Measurements from ENCODE around the gene PDSS2.

PDSS2 gene

DNA sequence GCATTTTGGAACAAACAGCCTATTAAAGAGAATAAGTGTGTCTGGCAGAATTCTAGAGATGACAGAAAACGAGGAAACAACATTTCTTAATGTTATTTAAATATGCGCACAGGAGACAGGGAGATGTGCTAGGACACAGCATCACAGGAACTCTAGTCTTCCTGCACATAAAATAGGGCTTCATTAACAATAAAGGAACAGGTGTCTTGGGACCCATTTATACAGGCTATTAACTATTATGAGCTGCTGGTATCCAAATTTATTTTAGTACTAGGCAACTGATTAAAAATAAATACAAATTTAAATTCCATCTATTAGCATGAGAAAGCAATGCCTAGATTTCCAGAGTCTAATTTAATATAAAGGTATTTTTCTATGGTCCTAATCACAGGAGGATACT is 102.3 kb downstream of the PDSS2 start:
- no peak for DNase-seq

GRCh38 chr6:107355659-107356058 is 103.7 kb downstream of the PDSS2 start:
- DNase-seq = no peak

GRCh38 chr6:107354451-107354850 is 104.9 kb downstream of the PDSS2 start:
- DNase-seq = no peak

DNA sequence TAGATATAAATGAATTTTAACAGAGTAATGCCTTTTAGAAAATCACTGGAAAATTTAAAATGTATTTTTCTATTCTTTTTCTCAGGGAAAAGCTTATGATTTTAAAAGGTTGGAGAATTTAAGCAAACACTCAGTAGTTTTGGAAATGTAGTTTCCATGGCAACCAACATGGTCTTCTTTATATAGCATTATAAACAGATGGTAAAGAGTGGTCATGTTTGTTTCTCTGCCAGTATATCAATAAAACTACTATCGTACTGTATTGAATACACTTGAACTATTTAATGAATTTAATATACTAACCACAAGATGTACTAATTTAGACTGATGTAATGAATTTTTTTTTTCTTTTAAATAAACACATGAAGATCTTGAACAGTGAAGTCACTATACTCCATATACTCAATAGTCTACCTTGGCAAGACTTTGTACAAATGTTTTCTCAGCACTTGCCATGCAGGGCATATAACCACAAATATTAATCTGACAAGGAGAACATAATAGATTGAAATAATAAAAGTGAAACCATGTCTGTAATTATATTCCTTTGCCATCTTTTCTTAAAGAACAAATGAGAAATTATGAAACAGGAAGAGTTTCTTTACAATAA is 105.5 kb downstream of the PDSS2 start:
- DNase-seq = no peak

GRCh38 chr6:107348224-107348623 is 111.1 kb downstream of the PDSS2 start:
- DNase-seq = no peak

DNA sequence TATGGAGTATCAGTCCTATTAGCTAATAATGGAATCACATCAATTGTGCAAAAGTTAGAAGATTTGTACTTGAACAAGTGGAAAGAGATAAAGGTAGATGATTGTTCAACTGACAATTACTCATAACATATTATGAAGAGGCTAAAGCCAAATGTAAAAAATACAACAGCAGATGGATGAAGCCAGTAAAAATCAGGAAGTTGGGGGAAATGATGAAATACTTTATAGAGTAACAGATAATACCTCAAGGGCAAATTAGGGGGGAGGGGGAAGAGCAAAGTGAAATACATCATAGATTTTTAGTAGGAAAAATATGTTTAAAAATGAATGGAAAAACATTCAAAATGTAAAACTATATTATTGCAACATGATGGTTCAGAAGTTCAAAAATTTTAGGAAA is 114.0 kb downstream of the PDSS2 start:
- no peak for DNase-seq

GRCh38 chr6:107344981-107345380 is 114.4 kb downstream of the PDSS2 start:
- DNase-seq = no peak

GRCh38 chr6:107344383-107344782 is 115.0 kb downstream of the PDSS2 start:
- DNase-seq = no peak

DNA sequence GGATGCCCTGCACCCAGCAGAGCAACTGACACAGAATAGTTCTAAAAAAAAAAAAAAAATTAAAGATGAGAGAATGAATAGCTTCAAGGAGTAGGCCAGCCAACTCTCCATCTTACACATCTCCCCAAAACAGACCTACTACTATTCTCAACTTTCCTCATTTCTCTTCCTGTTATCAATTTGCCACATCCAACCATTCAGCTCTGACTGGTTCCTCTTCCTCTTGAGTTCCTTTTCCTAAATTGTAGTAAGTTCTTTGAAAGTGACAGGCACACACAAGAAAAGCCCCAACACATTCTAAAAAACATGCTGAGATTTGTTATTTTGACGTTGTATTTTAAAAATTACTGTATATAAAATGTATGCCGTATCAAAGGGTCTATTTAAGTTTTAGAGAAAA is 117.2 kb downstream of the PDSS2 start:
- no peak for DNase-seq

DNA sequence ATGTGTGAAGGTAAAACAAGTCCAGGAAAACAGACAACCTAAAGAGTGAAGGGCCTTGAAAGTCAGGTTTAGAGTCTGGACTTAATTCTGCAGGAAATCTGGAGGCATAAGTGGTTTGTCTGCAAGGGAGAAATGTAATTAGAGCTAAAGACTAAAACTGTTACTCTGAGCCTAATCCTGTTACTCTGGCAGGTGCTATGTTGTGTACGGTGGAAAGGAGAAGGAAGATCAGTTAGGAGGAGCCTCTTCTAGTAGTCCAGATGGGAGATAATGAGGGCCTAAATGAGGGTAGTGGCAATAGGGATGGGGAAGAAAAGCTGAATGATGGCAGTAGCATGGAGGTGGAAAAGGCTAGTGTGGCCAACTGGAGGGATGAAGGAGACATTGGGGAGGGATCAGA is 118.5 kb downstream of the PDSS2 start:
- DNase-seq = no peak

DNA sequence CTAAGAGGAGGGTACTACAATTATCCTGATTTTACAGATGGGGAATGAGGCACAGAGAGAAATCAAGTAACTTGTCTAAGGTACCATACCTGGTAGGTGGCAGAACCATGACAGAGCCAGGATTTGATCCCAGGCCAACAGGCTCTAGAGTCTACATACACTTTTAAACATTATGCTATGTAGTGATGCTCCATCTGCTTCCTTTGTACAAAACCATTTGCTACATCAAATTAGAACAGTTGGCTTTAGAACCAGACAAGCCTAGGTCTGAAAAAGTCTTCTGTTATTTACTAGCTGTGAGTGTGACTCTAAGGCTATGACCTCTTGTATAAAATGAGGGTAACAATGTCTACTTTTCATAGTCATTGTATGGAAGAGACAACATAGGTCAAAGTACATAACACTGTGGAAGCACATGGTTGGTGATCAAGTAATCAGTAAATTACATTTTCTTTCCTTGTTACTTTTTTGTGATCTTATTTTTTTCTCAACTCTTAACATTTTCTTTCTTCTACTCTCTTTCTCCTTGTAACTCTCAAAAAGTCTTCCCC is 122.1 kb downstream of the PDSS2 start:
- DNase-seq = no peak

DNA sequence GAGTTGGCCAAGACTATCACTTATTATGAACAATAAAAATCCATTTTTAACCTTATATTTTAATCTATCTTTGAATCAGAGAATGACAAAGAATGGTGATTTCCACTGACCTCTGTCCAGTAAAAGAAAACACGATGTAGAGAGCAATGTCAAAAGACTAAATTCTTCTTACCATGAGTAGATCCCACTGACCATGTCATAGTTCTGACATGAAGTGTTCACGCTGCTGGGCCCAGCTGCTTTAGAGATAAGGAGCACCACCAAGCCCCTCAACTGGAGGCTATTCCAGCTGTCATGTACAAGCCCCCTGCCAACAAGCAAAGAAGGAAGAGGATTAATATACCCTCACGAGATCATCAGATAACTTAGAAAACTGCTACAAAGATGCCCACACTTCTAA is 125.3 kb downstream of the PDSS2 start:
- no peak for DNase-seq

DNA sequence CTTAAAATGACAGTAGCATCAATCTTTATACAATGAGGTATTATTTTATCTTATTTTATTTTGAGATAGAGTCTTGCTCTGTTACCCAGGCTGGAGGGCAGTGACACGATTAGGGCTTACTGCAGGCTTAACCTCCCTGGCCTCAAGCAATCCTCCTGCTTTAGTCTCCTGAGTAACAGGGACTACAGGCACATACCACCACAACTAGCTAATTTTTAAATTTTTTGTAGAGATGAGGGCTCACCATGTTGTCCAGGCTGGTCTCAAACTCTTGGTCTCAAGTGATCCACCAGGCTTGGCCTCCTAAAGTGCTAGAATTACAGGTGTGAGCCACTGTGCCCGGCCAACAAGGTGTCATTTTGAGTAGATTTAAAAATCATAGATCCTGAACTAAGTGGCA is 125.9 kb downstream of the PDSS2 start:
- DNase-seq = no peak

DNA sequence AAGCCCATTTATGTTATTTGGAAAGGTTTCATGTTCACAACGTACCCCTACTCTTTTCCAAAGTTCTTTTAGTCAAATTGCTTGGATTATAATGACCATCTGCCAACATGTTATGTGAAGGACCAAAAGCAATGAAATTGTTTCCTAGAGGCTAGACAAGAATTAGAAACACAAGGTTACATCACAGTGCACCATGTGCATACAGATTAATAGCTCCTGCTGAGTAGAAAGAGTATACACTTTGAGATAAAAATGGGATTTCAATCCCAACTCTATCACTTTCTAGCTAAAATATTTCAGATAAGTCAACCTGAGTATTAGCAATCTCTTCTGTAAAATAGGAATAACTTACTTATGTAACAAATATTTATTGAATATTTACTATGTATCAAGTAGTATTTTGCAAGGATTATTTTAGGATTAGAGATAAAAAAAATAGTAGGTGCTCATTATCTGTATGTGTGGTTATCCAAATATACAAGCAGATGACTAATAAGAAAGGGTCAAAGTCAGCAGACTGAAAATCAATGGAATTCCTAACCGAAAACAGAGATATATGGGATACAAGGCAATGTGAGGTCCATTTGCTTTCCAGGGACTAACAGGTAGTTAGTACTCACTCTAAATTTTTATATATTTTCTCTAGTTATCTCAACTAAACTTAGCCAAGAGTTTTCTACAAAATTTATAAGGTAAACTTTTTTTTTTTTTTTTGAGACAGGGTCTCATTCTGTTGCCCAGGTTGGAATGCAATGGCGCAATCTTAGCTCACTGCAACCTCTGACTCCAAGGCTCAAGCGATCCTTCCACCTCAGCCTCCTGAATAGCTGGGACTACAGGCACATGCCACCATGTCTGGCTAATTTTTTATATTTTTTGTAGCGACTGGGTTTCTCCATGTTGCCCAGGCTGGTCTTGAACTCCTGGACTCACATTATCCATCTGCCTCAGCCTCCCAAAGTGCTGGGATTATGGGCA is 127.7 kb downstream of the PDSS2 start:
- no peak for DNase-seq

DNA sequence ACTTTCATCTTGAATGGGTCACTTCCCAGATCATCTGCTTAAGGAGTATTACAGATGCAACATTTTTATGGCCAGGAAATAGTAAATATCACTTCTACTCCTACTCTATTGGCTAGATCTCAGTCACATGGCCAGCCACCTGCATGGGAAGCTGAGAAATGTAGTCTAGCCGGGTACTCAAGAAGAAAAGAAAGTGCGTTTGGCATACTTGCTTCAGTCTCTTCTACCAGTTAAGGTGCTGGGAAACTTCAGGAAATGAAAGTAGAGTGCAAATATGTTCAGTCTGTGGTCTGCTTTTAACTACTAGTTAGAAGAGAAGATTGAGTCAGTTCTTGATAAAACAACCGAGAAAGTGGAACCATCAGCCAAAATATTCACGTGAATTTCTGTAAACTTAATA is 129.2 kb downstream of the PDSS2 start:
- DNase-seq = no peak

- no peak for DNase-seq
Measured at GRCh38 chr6:107329063-107329860, 130.1 kb downstream of the PDSS2 start.

DNA sequence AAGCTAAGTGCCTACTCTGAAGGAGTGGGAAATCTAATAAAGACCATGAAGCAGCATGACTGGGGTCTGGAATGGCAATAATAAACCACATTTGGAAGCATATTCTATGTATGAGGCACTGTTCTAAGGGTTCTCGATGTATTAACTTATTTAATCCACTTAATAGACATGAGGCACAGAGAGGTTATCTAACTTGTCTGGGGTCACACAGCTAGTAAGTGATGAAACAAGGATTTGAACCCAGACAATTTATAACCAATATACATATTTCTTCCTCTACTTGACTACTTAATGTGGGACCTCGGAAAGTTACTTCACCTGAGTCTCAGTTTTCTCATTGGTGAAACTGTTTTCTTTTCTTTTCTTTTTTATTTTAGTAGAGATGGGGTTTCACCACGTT is 131.3 kb downstream of the PDSS2 start:
- DNase-seq = no peak

DNA sequence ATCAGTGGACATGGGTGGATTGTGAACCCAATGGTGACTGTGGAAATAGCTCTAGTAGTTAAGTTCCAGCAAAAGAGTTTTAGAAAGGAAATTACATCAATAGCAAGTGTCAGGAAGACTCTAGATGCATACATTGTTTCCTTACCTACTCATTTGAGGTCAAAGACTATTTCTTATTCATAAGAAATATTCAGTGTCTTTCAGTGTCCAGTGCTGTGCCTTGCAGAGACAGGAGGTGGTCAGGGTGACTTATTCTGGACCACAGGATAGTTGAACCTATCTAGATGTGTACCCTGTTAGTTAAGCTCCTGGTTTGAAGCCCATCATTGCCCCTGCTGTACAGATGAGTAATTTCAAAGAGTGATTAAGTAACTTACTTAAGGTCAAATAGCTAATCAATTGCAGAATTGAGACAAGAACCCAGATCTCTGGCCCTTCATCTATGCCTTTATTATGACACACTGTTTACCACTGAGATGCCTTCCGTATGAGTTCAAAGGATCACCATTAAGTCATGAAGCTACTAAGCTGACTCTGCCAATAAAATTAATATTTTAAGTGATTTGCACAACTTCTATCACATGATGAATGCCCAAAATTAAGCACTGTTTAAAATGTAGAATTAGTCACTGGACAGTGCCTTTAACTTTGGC is 136.1 kb downstream of the PDSS2 start:
- no peak for DNase-seq

GRCh38 chr6:107321793-107322192 is 137.6 kb downstream of the PDSS2 start:
- no peak for DNase-seq

- no peak for DNase-seq
Measured at GRCh38 chr6:107319906-107320530, 139.3 kb downstream of the PDSS2 start.

- peak; percentile 70 to 73 for DNase-seq
Measured at GRCh38 chr6:107318100-107318736, 141.1 kb downstream of the PDSS2 start.

GRCh38 chr6:107315114-107315513 is 144.2 kb downstream of the PDSS2 start:
- DNase-seq = no peak

Data from SHP77 (cell line).